Sigmoid colon (tissue), 4 donors: ENCODE data around the gene TINAG.

Source experiments
- POLR2A ChIP-seq, 2 donors: fragments of 450-650 bp; IDR thresholded peaks; one replicate each; pipeline ENCODE4 v1.6.1; 2016; ENCODE audit warnings: antibody characterized with exemption in 2 of 2, mild to moderate bottlenecking in 2 of 2, moderate library complexity in 2 of 2
- POLR2AphosphoS5 ChIP-seq, 4 donors: sonication (generic); formaldehyde crosslinking; IDR thresholded peaks; one replicate each; pipeline ENCODE4 v1.6.1; 2017; ENCODE audit warnings: antibody characterized with exemption in 4 of 4
- TF ChIP-seq, protein P1 (sequence below), 4 experiments: fragments of 450-650 bp in 3 of 4; fragments of 200-600 bp in 1 of 4; IDR thresholded peaks; one replicate each; pipeline ENCODE4 v1.5.1; 2016 to 2019; ENCODE audit warnings: antibody characterized with exemption in 4 of 4, mild to moderate bottlenecking in 3 of 4, moderate library complexity in 2 of 4

DNA sequence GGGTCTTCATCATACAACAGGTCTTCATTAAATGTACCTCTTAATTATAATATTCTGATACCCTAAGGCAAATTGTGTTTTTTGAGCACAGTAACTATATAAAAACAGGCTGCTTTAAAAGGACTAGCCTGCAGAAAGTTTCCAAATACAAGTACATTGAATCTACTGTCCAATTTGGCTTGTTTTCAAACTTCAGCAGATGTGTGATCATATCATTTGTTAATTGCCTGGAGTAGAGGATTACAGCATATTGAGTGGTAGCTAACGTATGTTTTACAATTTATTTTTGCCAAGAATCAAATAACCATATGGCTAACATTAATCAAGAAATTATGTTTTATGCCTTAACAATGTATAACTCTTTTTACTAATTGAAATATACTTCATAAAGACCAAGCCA lies 12.6 kb downstream of the TINAG start:
- TF ChIP-seq, protein P1, sequence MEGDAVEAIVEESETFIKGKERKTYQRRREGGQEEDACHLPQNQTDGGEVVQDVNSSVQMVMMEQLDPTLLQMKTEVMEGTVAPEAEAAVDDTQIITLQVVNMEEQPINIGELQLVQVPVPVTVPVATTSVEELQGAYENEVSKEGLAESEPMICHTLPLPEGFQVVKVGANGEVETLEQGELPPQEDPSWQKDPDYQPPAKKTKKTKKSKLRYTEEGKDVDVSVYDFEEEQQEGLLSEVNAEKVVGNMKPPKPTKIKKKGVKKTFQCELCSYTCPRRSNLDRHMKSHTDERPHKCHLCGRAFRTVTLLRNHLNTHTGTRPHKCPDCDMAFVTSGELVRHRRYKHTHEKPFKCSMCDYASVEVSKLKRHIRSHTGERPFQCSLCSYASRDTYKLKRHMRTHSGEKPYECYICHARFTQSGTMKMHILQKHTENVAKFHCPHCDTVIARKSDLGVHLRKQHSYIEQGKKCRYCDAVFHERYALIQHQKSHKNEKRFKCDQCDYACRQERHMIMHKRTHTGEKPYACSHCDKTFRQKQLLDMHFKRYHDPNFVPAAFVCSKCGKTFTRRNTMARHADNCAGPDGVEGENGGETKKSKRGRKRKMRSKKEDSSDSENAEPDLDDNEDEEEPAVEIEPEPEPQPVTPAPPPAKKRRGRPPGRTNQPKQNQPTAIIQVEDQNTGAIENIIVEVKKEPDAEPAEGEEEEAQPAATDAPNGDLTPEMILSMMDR (IDR thresholded peaks at IDR 0.05) = no peak
- TF ChIP-seq POLR2A (IDR thresholded peaks at IDR 0.05) = no peak
- TF ChIP-seq POLR2AphosphoS5 (IDR thresholded peaks at IDR 0.05) = no peak
